A673 (cell line): ENCODE data around the gene CHD3. TPM values are rescaled to one million over a fixed set of nuclear protein-coding genes. Genes with fewer than 3 reads are reported as not detected.

Experiments
- Bru-seq: library from RNA; stranded (reverse); fragments of 400-500 nt; gene quantifications from one replicate; lab custom pipeline; 2021; lab: Mats Ljungman, UMichigan
- BruChase-seq, 2 experiments: library from RNA; stranded (reverse); fragments of 400-500 nt; gene quantifications; one replicate each; lab custom pipeline; 2021; lab: Mats Ljungman, UMichigan
- BruUV-seq: library from RNA; stranded (reverse); fragments of 400-500 nt; replicated peaks from 2 replicates; lab custom pipeline; 2021; lab: Mats Ljungman, UMichigan
- CTCF ChIA-PET: fragments of 300-600 bp; sonication (Branson Sonifier 250); formaldehyde crosslinking; loops from one replicate; lab custom pipeline; 2022; ENCODE audit warnings: antibody characterized with exemption; lab: Charles Lee
- POLR2A ChIA-PET: fragments of 300-600 bp; sonication (Branson Sonifier 250); formaldehyde crosslinking; loops from one replicate; lab custom pipeline; 2022; ENCODE audit warnings: antibody characterized with exemption; ENCODE audit not compliant: low non-redundant PET; lab: Charles Lee
- DNase-seq: peaks from one replicate; pipeline ENCODE4 v3.0.0-alpha.2; 2015; ENCODE audit warnings: low spot score
- H3K27ac ChIP-seq: fragments of 200-600 bp; sonication (generic); 2 replicates; pipeline ENCODE4 v1.5.1; 2016; ENCODE audit warnings: mixed run types, low read depth, mild to moderate bottlenecking, mixed read lengths, antibody characterized with exemption, low read length; ENCODE audit not compliant: poor library complexity, severe bottlenecking
- H3K27me3 ChIP-seq: fragments of 200-600 bp; sonication (generic); replicated peaks from 2 replicates; pipeline ENCODE4 v1.6.1; 2017; ENCODE audit warnings: mixed run types, low read depth, mild to moderate bottlenecking, mixed read lengths, antibody characterized with exemption, low read length; ENCODE audit not compliant: insufficient read depth, poor library complexity
- H3K36me3 ChIP-seq: fragments of 200-600 bp; sonication (generic); 2 replicates; pipeline ENCODE4 v1.6.1; 2016; ENCODE audit warnings: mixed run types, mild to moderate bottlenecking, mixed read lengths, antibody characterized with exemption, low read length; ENCODE audit not compliant: insufficient read depth, poor library complexity, severe bottlenecking
- H3K4me1 ChIP-seq: fragments of 200-600 bp; sonication (generic); 2 replicates; pipeline ENCODE4 v1.6.1; 2017; ENCODE audit warnings: mixed run types, mild to moderate bottlenecking, mixed read lengths, antibody characterized with exemption, low read length; ENCODE audit not compliant: insufficient read depth, poor library complexity, severe bottlenecking
- H3K4me3 ChIP-seq: fragments of 200-600 bp; sonication (generic); 2 replicates; pipeline ENCODE4 v1.5.1; 2016; ENCODE audit warnings: low read depth, mixed run types, mild to moderate bottlenecking, mixed read lengths, low read length; ENCODE audit not compliant: poor library complexity, severe bottlenecking
- H3K9me3 ChIP-seq: fragments of 200-600 bp; sonication (generic); 2 replicates; pipeline ENCODE4 v1.6.1; 2016; ENCODE audit warnings: mixed run types, low read depth, mild to moderate bottlenecking, mixed read lengths, antibody characterized with exemption, low read length; ENCODE audit not compliant: poor library complexity, severe bottlenecking
- CTCF ChIP-seq: fragments of 300-800, 200-600 bp; sonication (generic); conservative IDR thresholded peaks from 2 replicates; pipeline ENCODE4 v1.5.1; 2017; ENCODE audit warnings: low read depth, mild to moderate bottlenecking, antibody characterized with exemption, low read length, moderate library complexity, mixed read lengths
- EZH2 ChIP-seq: fragments of 200-600 bp; sonication (generic); IDR thresholded peaks from 2 replicates; pipeline ENCODE4 v1.6.1; 2017; ENCODE audit warnings: borderline replicate concordance, low read depth, mild to moderate bottlenecking, mixed read lengths, antibody characterized with exemption, low read length; ENCODE audit not compliant: poor library complexity, severe bottlenecking
- intact Hi-C: fragments of 100-400 bp; cut with micrococcal nuclease; formaldehyde crosslinking; loops from one replicate; pipeline ENCODE4 v1.10.0; 2022; ENCODE audit not compliant: unreplicated experiment
- long read RNA-seq: library from polyadenylated mRNA; stranded (forward); transcript quantifications from one replicate; pipeline ENCODE4 v2.0.0, GENCODE V29; 2022
- total RNA-seq: library from RNA; stranded (reverse); gene quantifications from 2 replicates; pipeline ENCODE4 v1.2.3, GENCODE V29; 2021

The CHD3 gene
- total RNA-seq (249 and 264 TPM in 2 replicates), Bru-seq, nascent RNA (percentile 82 among the genes with signal in this experiment), BruChase-seq, experiment 1, labeled RNA remaining after a 2-hour chase (percentile 91 among the genes with signal in this experiment), BruChase-seq, experiment 2, labeled RNA remaining after a 6-hour chase (percentile 97 among the genes with signal in this experiment)
- long read RNA-seq, transcript CHD3-211 (3 exons, 2,515 nt): major isoform, 10 of 177 reads
- long read RNA-seq, partial matches to known transcripts: 137 of 177 reads
- long read RNA-seq, other reads (novel, unspliced or antisense): 29 of 177 reads

DNA sequence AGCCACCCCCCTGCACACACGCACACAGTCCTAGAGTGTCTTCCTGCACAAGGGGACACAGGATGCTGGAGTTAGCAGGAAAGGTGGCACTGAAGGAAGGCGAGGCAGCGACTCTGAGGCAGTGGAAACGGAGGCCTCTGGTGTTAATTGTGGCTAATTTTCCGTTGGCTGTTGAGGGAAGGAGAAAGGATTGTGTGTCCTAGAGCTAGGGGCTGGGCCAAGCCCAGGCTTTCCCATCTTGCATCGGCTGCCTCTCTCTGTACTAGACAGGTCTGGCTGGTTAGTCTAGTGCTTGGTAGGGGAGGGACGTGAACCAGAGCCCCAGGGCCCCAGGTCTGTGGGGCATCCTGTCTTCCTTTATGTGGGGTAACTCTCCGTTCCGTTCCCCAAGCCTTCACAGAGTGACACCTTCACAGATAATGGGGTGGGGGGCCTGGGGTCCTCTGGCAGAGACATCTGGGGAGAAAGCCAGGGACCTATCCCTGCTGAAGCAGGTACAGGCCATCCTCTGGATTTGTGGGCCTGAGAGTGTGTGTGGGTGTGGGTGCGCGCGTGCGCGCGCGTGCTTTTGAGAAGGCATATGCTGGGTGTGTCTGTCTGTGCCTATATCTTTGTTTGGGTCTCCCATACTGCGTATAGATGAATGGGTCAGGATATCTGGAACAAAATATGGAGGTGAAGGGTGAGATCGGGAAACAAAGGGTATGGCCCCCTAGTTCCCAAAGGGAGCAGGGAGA, at the start of gene CHD3:
CHD3 (plus strand) TSS at position 606 of the 737 bp plus-strand sequence. CDS start 212 bp downstream, outside the sequence.
- intact Hi-C loops: loop anchor here (5.0 kb wide), 3 partner anchors 44 to 334 kb away; partner anchors contain the start of genes CNTROB, MPDU1 and TRAPPC1
- Histone ChIP-seq H3K36me3 (peaks cover 39% of the 10 kb centered on the region), H3K4me1 (peaks cover 30% of the 10 kb centered on the region), H3K27me3 (no peaks in the 10 kb centered on the region), H3K27ac (peak within 1 kb of the TSS; percentile 94), H3K4me3 (peak within 1 kb of the TSS; percentile 52), H3K9me3 (no peaks in the 10 kb centered on the region)
- BruUV-seq: no TSS peak
- ChIA-PET POLR2A (no interaction called here), CTCF (no interaction called here)
- DNase-seq: peak; percentile 10
- no peak for TF ChIP-seq CTCF
- TF ChIP-seq EZH2: no peak

GRCh38 chr17:7839190-7839875, 49.3 kb upstream of the CHD3 start:
- Histone ChIP-seq H3K4me3 (peak overlapping the region; percentile 37), H3K27ac (peak overlapping the region; percentile 97), H3K27me3 (no peaks in the 10 kb centered on the region), H3K36me3 (peaks cover 2% of the 10 kb centered on the region), H3K4me1 (peaks cover 38% of the 10 kb centered on the region), H3K9me3 (no peaks in the 10 kb centered on the region)
- intact Hi-C loops: no loop called here
- TF ChIP-seq EZH2 (no peak), CTCF (no peak)
- BruUV-seq: no TSS peak
- ChIA-PET POLR2A (no interaction called here), CTCF (no interaction called here)
- no peak for DNase-seq

GRCh38 chr17:7839876-7840261, 48.7 kb upstream of the CHD3 start:
- H3K27ac ChIP-seq: peak overlapping the region; percentile 97
- BruUV-seq: no TSS peak
- H3K9me3 ChIP-seq: no peaks in the 10 kb centered on the region
- H3K27me3 ChIP-seq: no peaks in the 10 kb centered on the region
- intact Hi-C loops: loop anchor here (5.0 kb wide), 1 partner anchor 382 kb away; no protein-coding TSS in a partner anchor
- TF ChIP-seq EZH2: no peak
- TF ChIP-seq CTCF: no peak
- peaks cover 39% of the 10 kb centered on the region for H3K4me1 ChIP-seq
- peaks cover 3% of the 10 kb centered on the region for H3K36me3 ChIP-seq
- peak; percentile 80 for DNase-seq
- CTCF ChIA-PET: no interaction called here
- no peak overlapping the region for H3K4me3 ChIP-seq
- POLR2A ChIA-PET: no interaction called here
